K562 (cell line): Measurements from ENCODE around the gene TMEM147. TPM values are rescaled to one million over a fixed set of nuclear protein-coding genes. Genes with fewer than 3 reads are reported as not detected.

ENCODE experiments used
- ATAC-seq: fragments of 200-7000 bp; cut with Tn5 transposase; 3 replicates; pipeline ENCODE4 v1.9.1; 2020; ENCODE audit warnings: moderate library complexity
- BruUV-seq: library from RNA; stranded (reverse); fragments of 400-500 nt; replicated peaks from 2 replicates; lab custom pipeline; 2021; lab: Mats Ljungman, UMichigan
- CTCF ChIA-PET: fragments of 300-600 bp; formaldehyde crosslinking; extraction: SDS; loops from one replicate; lab custom pipeline; 2021; ENCODE audit warnings: low intra/inter-chr PET ratio; lab: Yijun Ruan, JAX
- POLR2A ChIA-PET: fragments of 300-600, 350-650 bp; sonication (Branson Sonifier 250); formaldehyde crosslinking; extraction: SDS; loops from one replicate; lab custom pipeline; 2021; ENCODE audit warnings: antibody characterized with exemption, inconsistent platforms; lab: Yijun Ruan, JAX
- DNase-seq, 4 experiments: peaks; one replicate each; pipeline versions ENCODE4 v3.0.0 to v3.0.0-alpha.2; 2011 to 2018; ENCODE audit warnings: low spot score in 3 of 4, mixed read lengths in 3 of 4; ENCODE audit errors: extremely low read depth in 1 of 4
- FAIRE-seq: peaks from 2 replicates; lab custom pipeline; 2011; peaks lifted over from hg19 to GRCh38; lab: Jason Lieb, UNC
- H2AFZ ChIP-seq: 2 replicates; pipeline ENCODE4 v1.6.0; 2011; ENCODE audit warnings: low read depth, low read length, control low read depth, inconsistent platforms
- H3K27ac ChIP-seq: fragments of 200-600 bp; 3 replicates; pipeline ENCODE4 v1.8.0; 2011; ENCODE audit warnings: low read depth, mild to moderate bottlenecking, control low read depth, inconsistent platforms, low read length, moderate library complexity, mixed read lengths; ENCODE audit errors: extremely low read depth
- H3K27me3 ChIP-seq, 2 experiments: fragments of 300-600 bp in 1 of 2; 2 replicates in 1 of 2; 3 replicates in 1 of 2; pipeline versions ENCODE4 v1.6.0 to v1.8.0; 2011; ENCODE audit warnings: inconsistent platforms in 2 of 2, low read length in 2 of 2, mild to moderate bottlenecking in 1 of 2, mixed read lengths in 1 of 2, moderate library complexity in 1 of 2; ENCODE audit not compliant: control insufficient read depth in 2 of 2, insufficient read depth in 2 of 2
- H3K36me3 ChIP-seq: fragments of 300-600 bp; 3 replicates; pipeline ENCODE4 v1.8.0; 2011; ENCODE audit warnings: mild to moderate bottlenecking, low read length, inconsistent platforms; ENCODE audit not compliant: control insufficient read depth, insufficient read depth
- H3K4me1 ChIP-seq, 2 experiments: fragments of 200-600 bp in 1 of 2; replicated peaks in 1 of 2; 2 replicates in 1 of 2; 3 replicates in 1 of 2; pipeline versions ENCODE4 v1.5.1 to v1.8.0; 2011; ENCODE audit warnings: inconsistent platforms in 2 of 2, low read length in 2 of 2, mild to moderate bottlenecking in 1 of 2, mixed read lengths in 1 of 2, moderate library complexity in 1 of 2; ENCODE audit not compliant: control insufficient read depth in 2 of 2, insufficient read depth in 2 of 2
- H3K4me2 ChIP-seq: 2 replicates; pipeline ENCODE4 v1.6.1; 2011; ENCODE audit warnings: low read length, control low read depth, inconsistent platforms, mixed read lengths; ENCODE audit not compliant: insufficient read depth
- H3K4me3 ChIP-seq: fragments of 200-600 bp; sonication (generic), shearing (Covaris generic); 2 replicates; pipeline ENCODE4 v1.5.1; 2016; ENCODE audit warnings: control low read depth, inconsistent platforms
- H3K79me2 ChIP-seq: fragments of 200-600 bp; 3 replicates; pipeline ENCODE4 v1.8.0; 2011; ENCODE audit warnings: low read length, inconsistent platforms; ENCODE audit not compliant: control insufficient read depth, insufficient read depth
- H3K9ac ChIP-seq, 2 experiments: 2 replicates each; pipeline versions ENCODE4 v1.6.0 to v1.6.1; 2011; ENCODE audit warnings: low read depth in 2 of 2, low read length in 2 of 2, control low read depth in 1 of 2, inconsistent platforms in 1 of 2, mild to moderate bottlenecking in 1 of 2, mixed read lengths in 1 of 2; ENCODE audit not compliant: insufficient read depth in 1 of 2
- H3K9me1 ChIP-seq: one replicate; pipeline ENCODE4 v1.6.0; 2011; ENCODE audit warnings: inconsistent platforms, mild to moderate bottlenecking, low read length, moderate library complexity; ENCODE audit not compliant: control insufficient read depth, insufficient read depth
- H3K9me3 ChIP-seq: replicated peaks from 2 replicates; pipeline ENCODE4 v1.5.1; 2011; ENCODE audit warnings: low read depth, low read length, inconsistent platforms; ENCODE audit not compliant: control insufficient read depth, insufficient read depth
- H4K20me1 ChIP-seq: replicated peaks from 2 replicates; pipeline ENCODE4 v1.6.1; 2011; ENCODE audit warnings: low read length, inconsistent platforms, mixed read lengths; ENCODE audit not compliant: control insufficient read depth, insufficient read depth
- CBX8 ChIP-seq: fragments of 200-600 bp; sonication (generic); IDR thresholded peaks from 2 replicates; pipeline ENCODE4 v1.6.1; 2012; ENCODE audit warnings: borderline replicate concordance, mixed run types, low read depth, mild to moderate bottlenecking, moderate library complexity, mixed read lengths, low read length, control low read depth, inconsistent platforms; ENCODE audit not compliant: poor library complexity, severe bottlenecking; ENCODE audit errors: extremely low read depth
- PRDM10 ChIP-seq: fragments of 450-650 bp; IDR thresholded peaks from 2 replicates; pipeline ENCODE4 v1.6.1; 2018; ENCODE audit not compliant: partially characterized antibody
- RBM14 ChIP-seq: fragments of 200-400 bp; formaldehyde crosslinking; IDR thresholded peaks from 2 replicates; pipeline ENCODE4 v1.6.1; 2018; ENCODE audit warnings: low read depth, mild to moderate bottlenecking, low read length, moderate library complexity, borderline replicate concordance; ENCODE audit not compliant: insufficient read depth
- TAF15 ChIP-seq: fragments of 200-400 bp; formaldehyde crosslinking; IDR thresholded peaks from 2 replicates; pipeline ENCODE4 v1.6.1; 2017; ENCODE audit warnings: mild to moderate bottlenecking, low read depth, low read length, moderate library complexity
- ZNF165 ChIP-seq: fragments of 250-450 bp; sonication (Bioruptor Pico); IDR thresholded peaks from 2 replicates; pipeline ENCODE4 v1.4.0; 2020; ENCODE audit warnings: borderline replicate concordance
- ZNF23 ChIP-seq: fragments of 250-450 bp; sonication (Bioruptor Pico); IDR thresholded peaks from 2 replicates; pipeline ENCODE4 v1.4.0; 2020; ENCODE audit warnings: mild to moderate bottlenecking
- WGBS: fragments of 100-300 bp; shearing (Covaris generic); methylation state at CpG from one replicate; pipeline ENCODE4 v1.1.6; 2016; ENCODE audit warnings: low coverage, mixed read lengths; ENCODE audit not compliant: insufficient coverage; ENCODE audit errors: missing lambda C conversion rate; 5-methylcytosine and 5-hydroxymethylcytosine counted together
- in situ Hi-C: fragments of 300-500 bp; cut with MboI; formaldehyde crosslinking; loops from 4 replicates; pipeline ENCODE4 v1.15.0; 2018; ENCODE audit warnings: inconsistent platforms, mixed read lengths
- intact Hi-C: fragments of 100-400 bp; cut with micrococcal nuclease; formaldehyde crosslinking; loops from 2 replicates; pipeline ENCODE4 v1.14.2; 2022
- polyA plus RNA-seq, 8 experiments: library from polyadenylated mRNA; depleted of rRNA in 4 of 8; stranded (reverse) in 5 of 8; unstranded in 3 of 8; fragments of >200 nt; fragmentation: Nextera tagmentation in 2 of 8; fragmentation: Illumina TruSeq in 1 of 8; extraction: Ambion mirVana in 2 of 8; extraction: Trizol in 1 of 8; gene quantifications; 2 replicates each; pipeline versions ENCODE4 v1.2.1 to v1.2.3, GENCODE V29; 2011 to 2014; ENCODE audit warnings: inconsistent platforms in 1 of 8, missing spikeins in 1 of 8
- total RNA-seq, 7 experiments: library from RNA; depleted of rRNA in 6 of 7; stranded (reverse); fragments of >200 nt in 6 of 7; fragmentation: Illumina TruSeq in 2 of 7; extraction: Trizol in 2 of 7; gene quantifications; 2 replicates each; pipeline versions ENCODE4 v1.2.1 to v1.2.3, GENCODE V29; 2011 to 2021; ENCODE audit warnings: low replicate concordance in 1 of 7

The TMEM147 gene
- total and polyA plus RNA-seq, 9 of the 15 experiments (the other 6 are each of a cell fraction or from before 2014, with no cell fraction given): 73.8 to 194 (median 142) TPM

- Histone ChIP-seq H4K20me1 (peaks cover 16% of the 10 kb centered on the region; the same call in 1 of the 2 replicates), H3K4me2 (no peak overlapping the region), H3K79me2 (no peaks in the 10 kb centered on the region), H3K9me3 (no peaks in the 10 kb centered on the region)
- DNase-seq: no peak
- intact Hi-C loops: no loop called here
- FAIRE-seq: no peak
- no peak for ATAC-seq
- TF ChIP-seq ZNF23 (CRISPR knock-in tag): no peak
- no peak for TF ChIP-seq RBM14
- TF ChIP-seq ZNF165 (CRISPR knock-in tag): no peak
- TF ChIP-seq CBX8: peak; percentile 72
- TF ChIP-seq TAF15: no peak
- peak; percentile 46 for TF ChIP-seq PRDM10
- TF ChIP-seq, all 486 proteins: peak for 2
- Histone ChIP-seq H2AFZ (no peak overlapping the region), H3K4me1 (peaks cover 0 to 18% of the 10 kb centered on the region in 2 experiments; a peak in 2 of 5 replicates), H3K36me3 (no peaks in the 10 kb centered on the region), H3K27me3 (peaks cover 67 to 90% of the 10 kb centered on the region in 2 experiments), H3K4me3 (no peak overlapping the region), H3K27ac (no peak overlapping the region), H3K9me1 (no peaks in the 10 kb centered on the region), H3K9ac (no peak overlapping the region)
- in situ Hi-C loops: no loop called here
- CTCF ChIA-PET: no interaction called here
- WGBS: 0% methylated on average over 10 of the region's 11 CpGs
- BruUV-seq: no TSS peak
- POLR2A ChIA-PET: no interaction called here
These were observed 37.9 kb upstream of the TMEM147 start for GRCh38 chr19:35507561-35507960.
